AG04449 (cell line): ENCODE results near the gene MSL1.

Source experiments
- CTCF ChIA-PET: fragments of 350-600 bp; formaldehyde crosslinking; extraction: SDS; loops from one replicate; lab custom pipeline; 2021; ENCODE audit warnings: antibody characterized with exemption; lab: Yijun Ruan, JAX
- POLR2A ChIA-PET: fragments of 400-600, 350-600 bp; formaldehyde crosslinking; extraction: SDS; loops from one replicate; lab custom pipeline; 2020; ENCODE audit warnings: antibody characterized with exemption, inconsistent platforms; lab: Yijun Ruan, JAX
- DNase-seq: peaks from one replicate; pipeline ENCODE4 v3.0.0-alpha.2; 2010; ENCODE audit warnings: low read depth, low spot score
- H3K4me3 ChIP-seq: 2 replicates; pipeline ENCODE4 v1.5.1; 2011; ENCODE audit warnings: low read depth, mild to moderate bottlenecking, control low read depth, low read length
- CTCF ChIP-seq: IDR thresholded peaks from one replicate; pipeline ENCODE4 v1.5.1; 2011; ENCODE audit warnings: mild to moderate bottlenecking, moderate library complexity, low read length, control low read depth, inconsistent platforms; ENCODE audit not compliant: insufficient read depth; ENCODE audit errors: missing control alignments

MSL1 gene

DNA sequence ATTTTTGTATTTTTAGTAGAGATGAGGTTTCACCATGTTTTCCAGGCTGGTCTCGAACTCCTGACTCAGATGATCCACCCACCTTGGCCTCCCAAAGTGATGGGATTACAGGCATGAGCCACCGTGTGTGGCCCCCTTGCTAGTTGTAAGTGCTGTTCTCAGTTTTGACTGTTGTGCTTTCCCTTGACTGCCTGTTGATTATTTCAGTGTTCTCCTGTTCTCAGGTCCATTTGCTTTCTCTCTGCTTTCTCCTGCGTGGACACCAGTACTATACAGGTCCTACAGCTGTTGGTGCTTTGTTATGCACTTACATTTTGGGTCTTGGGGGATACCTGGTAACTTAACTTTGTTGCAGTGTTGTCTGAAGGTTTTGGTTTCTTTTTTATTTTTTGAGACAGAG is 26.8 kb downstream of the MSL1 start:
- POLR2A ChIA-PET, result interaction anchor here (0.7 kb wide), 1 partner anchor 8 kb away, joined by 4 read pairs; the partner anchor contains the start of gene CASC3
- CTCF ChIA-PET, result interaction anchor here (0.7 to 2.0 kb wide), 6 partner anchors 15 to 135 kb away, joined by 3 to 8 read pairs (median 3); no protein-coding TSS in a partner anchor
- TF ChIP-seq CTCF, result no peak
- no peak overlapping the region for H3K4me3 ChIP-seq
- no peak for DNase-seq

- TF ChIP-seq CTCF, result no peak
- DNase-seq, result no peak
- H3K4me3 ChIP-seq, result no peak overlapping the region
- ChIA-PET POLR2A (interaction anchor here (0.7 kb wide), 1 partner anchor 154 kb away, joined by 3 read pairs; no protein-coding TSS in a partner anchor), CTCF (interaction anchor here (1.4 to 1.9 kb wide), 2 partner anchors 18 to 122 kb away, joined by 5 read pairs; no protein-coding TSS in a partner anchor)
Observed at GRCh38 chr17:40150276-40150675, 28.5 kb downstream of the MSL1 start.

DNA sequence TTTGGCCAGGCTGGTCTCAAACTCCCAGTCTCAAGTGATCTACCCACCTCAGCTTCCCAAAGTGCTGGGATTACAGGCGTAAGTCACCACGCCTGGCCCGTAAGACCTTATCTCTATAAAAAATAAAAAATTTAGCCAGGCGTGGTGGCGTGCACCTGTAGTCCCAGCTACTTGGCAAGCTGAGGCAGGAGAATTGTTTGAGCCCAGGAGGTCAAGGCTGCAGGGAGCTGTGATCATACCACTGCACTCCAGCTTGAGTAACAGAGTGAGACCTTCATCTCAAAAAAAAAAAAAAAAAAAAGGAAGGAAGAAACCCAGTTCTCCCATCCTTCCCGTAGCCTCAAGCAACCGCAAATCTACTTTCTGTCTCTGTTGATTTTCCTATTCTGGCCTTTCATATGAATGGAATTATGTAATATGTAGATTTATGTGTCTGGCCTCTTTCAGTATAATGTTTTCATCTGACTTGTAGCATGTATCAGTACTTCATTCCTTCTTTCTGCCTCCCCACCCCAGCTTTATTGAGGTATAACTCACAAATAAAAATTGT is 29.7 kb downstream of the MSL1 start:
- no peak for TF ChIP-seq CTCF
- H3K4me3 ChIP-seq, result no peak overlapping the region
- CTCF ChIA-PET, result interaction anchor here (1.3 to 3.3 kb wide), 4 partner anchors 17 to 124 kb away, joined by 4 to 15 read pairs (median 4); no protein-coding TSS in a partner anchor
- DNase-seq, result no peak
- POLR2A ChIA-PET, result interaction anchor here (0.7 to 1.2 kb wide), 2 partner anchors 27 to 246 kb away, joined by 3 read pairs; no protein-coding TSS in a partner anchor

DNA sequence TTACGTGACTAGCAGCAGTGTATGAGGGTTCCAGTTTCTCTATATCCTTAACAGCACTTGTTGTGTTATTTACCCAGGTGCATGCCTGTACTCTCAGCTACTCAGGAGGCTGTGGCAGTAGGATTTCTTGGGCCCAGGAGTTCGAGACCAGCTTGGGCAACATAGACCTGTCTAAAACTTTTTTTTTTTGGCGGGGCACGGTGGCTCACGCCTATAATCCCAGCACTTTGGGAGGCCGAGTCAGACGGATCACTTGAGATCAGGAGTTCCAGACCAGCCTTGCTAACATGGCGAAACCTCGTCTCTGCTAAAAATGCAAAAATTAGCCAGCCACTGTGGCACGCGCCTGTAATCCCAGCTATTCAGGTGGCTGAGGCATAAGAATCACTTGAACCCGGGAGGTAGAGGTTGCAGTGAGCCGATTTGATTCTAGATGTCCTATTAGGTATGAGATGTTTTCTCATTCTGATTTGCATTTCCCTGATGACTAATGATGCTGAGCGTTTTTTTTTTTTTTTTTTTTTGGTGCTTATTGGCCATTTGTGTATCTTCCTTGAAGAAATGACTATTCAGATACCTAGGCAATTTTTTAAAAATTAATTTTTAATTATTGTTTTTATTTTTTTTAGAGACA is 31.9 kb downstream of the MSL1 start:
- ChIA-PET POLR2A (no interaction called here), CTCF (interaction anchor here (1.3 to 3.3 kb wide), 3 partner anchors 11 to 41 kb away, joined by 3 to 15 read pairs (median 5); no protein-coding TSS in a partner anchor)
- DNase-seq, result no peak
- H3K4me3 ChIP-seq, result no peak overlapping the region
- no peak for TF ChIP-seq CTCF

- DNase-seq, result no peak
- TF ChIP-seq CTCF, result no peak
- no peak overlapping the region for H3K4me3 ChIP-seq
- ChIA-PET CTCF (interaction anchor here (0.6 to 5.5 kb wide), 3 partner anchors 10 to 83 kb away, joined by 3 to 45 read pairs (median 3); no protein-coding TSS in a partner anchor), POLR2A (interaction anchor here (0.7 kb wide), 1 partner anchor 9 kb away, joined by 4 read pairs; no protein-coding TSS in a partner anchor)
Observed at GRCh38 chr17:40157973-40158372, 36.2 kb downstream of the MSL1 start.
